Activated CD8-positive, alpha-beta memory T cell treated with anti-CD3 and anti-CD28 coated beads, Interleukin-2, amount 50 U/mL, for 24 hours (primary cell): Measurements from ENCODE around the gene LDLRAP1.
A peak's percentile ranks its signal among the peaks of the same experiment; 100 is the strongest.
"Not testable (repeated sequence)": the region's sequence is repeated elsewhere in the genome, so short reads cannot be mapped to it uniquely, and the experiment has no call there.

ENCODE experiments used
- DNase-seq: peaks from one replicate; pipeline ENCODE4 v3.0.0-alpha.2; 2020; ENCODE audit errors: extremely low read depth

LDLRAP1 gene

DNA sequence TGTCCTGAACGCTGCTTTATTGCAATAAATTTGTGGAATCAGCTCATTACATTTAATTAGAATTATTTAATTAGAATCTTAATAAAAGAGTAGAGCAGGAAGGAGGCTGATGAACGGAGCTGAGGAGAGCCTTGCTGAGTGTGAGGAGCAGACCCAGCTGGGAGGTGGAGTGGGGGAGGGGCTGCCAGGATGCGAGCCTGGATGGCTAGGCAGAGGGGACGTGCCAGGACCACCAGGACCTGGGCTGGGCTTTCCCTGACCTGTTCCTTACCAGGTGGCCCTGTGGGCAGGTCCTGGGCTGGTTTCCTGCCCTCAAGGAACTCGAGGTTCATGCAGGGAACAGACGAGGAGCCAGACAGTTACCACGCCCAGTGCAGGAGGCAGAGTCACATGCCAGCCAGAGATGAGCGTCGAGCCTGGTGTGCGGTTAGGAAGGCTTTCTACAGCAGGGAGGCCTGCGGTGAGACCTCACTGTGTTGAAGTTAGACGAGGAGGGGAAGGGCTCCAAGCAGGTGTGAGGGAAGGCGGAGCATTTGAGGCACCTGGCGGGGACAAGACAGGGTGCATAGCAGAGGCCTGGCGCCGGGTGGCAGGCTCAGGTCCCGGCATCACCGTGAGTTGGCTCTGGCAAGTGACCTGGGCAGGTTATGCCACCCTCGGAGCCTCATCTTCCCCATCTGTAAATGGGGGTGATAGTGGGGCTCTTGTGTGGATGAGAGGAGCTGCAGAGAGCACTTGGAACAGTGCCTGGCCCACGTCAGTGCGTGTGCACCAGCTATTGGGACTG lies 33.9 kb downstream of the LDLRAP1 start:
- DNase-seq: no peak

DNA sequence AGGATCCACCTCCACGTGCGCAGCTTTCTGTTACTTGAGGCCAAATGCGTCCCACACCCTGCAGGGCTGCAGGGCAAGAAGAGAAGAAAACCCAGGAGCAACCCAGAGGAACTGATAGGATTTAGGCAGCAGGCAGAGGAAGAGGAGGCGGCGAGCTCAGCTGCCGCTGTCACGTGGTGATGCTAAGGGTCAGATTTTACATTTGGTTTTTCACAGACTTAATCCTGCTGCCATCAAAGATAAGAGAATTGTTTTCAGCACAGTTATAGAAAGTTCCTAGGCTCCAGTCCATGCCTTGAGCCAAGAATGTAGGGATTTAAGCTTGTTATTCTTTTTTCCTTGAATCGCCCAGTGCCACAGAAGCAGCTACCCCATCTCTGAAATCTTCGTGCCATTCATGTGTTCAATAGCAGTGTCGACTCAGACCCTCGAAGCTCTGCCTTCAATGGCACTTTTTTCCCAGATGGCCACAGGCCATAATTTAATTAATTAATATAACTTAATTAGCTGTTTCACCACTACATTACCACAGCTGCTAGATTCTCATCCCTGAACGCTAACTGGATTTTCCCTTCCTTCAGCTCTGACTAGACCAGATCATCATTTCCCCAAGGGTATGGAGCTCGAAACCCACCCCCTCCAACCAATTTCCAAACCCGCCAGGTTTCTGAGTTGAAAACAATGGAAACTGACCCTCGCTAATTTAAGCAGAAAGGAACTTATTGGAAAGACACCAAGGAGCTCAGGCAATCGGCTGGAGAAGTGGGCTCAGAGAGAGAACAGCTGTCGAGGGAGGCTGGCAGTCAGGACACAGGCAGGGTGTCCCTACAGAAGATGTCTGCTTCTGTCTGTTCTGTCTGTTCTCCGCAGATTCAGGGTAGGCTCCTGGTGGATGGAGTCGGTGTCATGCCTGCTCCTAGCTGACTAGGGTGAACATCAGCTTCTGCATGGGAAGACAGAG lies 36.2 kb downstream of the LDLRAP1 start:
- no peak for DNase-seq

- no peak for DNase-seq
Observed at GRCh38 chr1:25580927-25581326, 37.5 kb downstream of the LDLRAP1 start.

DNA sequence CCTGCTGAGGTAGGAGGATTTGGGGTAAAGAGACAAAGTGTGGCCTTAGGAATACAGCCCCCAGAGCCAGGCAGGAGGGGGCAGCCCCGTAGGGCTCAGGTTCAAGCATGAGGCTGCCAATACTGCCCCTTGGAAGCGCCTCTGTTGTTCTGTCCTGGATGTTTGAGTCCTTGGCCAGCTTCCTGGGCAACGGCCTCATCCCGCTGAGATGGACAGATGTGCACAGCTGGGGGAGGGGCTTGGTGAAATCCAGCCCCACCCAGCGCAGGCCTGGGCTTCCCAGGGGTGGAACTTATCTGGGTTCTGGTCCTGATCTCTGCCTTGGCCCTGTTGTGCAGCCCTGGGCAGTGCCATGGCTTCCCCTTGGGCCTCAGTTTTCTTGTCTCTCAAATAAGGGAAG lies 38.4 kb downstream of the LDLRAP1 start:
- DNase-seq: no peak

GRCh38 chr1:25583519-25584370 lies 40.3 kb downstream of the LDLRAP1 start:
- DNase-seq: no peak

GRCh38 chr1:25586181-25586588 lies 42.8 kb downstream of the LDLRAP1 start:
- DNase-seq: no peak

DNA sequence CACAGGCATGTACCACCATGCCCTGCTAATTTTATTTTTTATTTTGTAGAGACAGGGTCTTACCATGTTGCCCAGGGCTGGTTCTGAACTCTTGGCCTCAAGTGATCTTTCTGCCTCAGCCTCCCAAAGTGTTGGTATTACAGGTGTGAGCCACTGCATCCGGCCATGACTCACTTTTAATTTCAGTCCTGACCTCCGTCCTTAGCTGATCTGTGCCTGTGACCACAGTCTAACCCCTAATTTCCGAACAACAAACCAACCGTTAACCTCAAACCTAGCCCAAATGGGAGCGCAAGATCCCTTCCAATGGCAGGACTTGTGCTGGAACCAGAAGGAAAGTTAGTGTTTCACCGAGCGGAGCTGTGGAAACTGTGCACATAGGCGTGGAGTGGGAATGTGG lies 43.9 kb downstream of the LDLRAP1 start:
- no peak for DNase-seq

DNA sequence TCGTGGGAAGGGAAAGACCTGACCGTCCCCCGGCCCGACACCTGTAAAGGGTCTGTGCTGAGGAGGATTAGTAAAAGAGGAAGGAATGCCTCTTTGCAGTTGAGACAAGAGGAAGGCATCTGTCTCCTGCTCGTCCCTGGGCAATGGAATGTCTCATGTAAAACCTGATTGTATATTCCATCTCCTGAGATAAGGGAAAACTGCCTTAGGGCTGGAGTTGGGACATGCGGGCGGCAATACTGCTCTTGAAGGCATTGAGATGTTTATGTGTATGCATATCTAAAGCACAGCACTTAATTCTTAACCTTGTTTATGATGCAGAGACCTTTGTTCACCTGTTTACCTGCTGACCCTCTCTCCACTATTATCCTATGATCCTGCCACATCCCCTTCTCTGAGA lies 44.8 kb downstream of the LDLRAP1 start:
- DNase-seq: not testable (repeated sequence)

DNA sequence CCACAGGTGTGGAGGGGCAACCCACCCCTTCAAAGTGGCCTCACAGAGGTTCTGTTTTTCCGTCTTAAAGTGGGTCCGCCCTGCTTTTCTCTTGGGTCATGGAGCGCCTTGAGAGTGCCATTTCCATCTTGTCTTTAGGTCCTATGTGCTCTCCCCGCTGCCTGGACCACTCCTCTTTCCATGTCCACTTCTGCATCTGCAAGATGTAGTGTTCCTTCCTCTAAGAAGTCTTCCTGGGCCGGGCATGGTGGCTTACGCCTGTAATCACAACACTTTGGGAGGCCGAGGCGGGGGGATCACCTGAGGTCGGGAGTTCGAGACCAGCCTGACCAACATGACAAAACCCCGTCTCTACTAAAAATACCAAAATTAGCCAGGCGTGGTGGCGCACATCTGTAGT lies 45.4 kb downstream of the LDLRAP1 start:
- DNase-seq: not testable (repeated sequence)

GRCh38 chr1:25590096-25590824 lies 46.9 kb downstream of the LDLRAP1 start:
- DNase-seq: no peak

DNA sequence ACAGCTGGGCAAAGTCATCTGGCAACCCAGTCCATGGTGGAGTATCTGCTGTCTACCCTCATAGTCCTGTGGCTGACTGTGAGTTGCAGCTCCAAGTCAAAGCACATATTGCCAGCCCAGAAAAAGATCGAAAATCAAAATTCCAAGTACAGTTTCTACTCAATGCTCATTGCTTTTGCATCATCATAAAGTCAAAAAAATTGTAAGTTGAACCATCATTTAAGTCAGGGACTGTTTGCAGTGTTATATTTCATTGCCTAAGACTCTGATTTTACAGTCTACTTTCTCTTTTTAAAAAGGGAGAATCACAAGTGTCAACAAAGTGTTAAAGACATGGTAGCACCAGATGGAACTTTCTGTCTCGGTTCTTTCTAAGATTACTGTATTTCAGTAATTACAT lies 50.5 kb downstream of the LDLRAP1 start:
- DNase-seq: no peak

DNA sequence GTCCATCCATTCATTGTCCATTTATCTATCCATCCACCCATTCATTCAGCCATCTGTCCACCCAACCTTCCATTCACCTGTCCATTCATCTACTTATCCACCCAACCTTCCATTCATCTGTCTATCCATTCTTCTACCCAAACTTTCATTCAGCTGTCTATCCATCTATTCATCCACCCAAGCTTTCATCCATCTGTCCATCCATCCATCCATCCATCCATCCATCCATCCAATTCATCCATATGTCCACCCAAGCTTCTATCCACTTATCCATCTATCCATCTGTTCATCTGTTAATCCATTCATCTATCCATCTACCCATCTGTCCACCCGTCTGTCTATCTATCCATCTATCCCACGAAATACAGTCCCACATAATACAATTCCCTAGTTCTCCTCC lies 51.6 kb downstream of the LDLRAP1 start:
- no peak for DNase-seq

DNA sequence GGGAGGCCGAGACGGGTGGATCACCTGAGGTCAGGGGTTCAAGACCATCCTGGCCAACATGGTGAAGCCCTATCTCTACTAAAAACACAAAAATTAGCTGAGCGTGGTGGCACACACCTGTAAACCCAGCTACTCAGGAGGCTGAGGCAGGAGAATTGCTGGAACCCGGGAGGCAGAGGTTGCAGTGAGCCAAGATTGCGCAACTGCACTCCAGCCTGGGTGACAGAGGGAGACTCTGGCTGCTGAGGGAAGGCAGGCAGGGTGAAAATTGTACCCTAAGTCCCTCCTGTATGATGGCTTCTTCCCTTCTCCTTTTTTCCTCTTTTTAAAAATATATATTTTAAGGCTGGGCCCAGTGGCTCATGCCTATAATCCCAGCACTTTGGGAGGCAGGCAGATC lies 53.2 kb downstream of the LDLRAP1 start:
- not testable (repeated sequence) for DNase-seq

DNA sequence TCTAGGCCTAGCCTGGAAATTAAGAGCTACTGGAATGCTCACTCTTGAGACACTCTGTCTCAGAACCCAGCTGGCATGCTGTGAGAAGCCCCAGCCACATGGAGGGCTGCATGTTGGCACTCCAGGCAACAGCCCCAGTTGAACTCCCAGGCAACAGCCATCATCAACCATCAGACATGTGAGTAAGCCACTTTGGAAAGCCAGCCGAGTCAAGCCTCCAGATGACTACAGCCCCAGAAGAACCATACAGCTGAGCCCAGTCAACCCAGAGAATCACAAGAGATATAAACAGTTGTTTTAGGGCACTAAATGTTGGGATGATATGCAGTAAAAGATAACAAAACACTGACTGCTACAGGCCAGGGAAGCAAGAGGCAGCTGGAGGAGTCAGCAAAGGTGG lies 55.5 kb downstream of the LDLRAP1 start:
- no peak for DNase-seq

DNA sequence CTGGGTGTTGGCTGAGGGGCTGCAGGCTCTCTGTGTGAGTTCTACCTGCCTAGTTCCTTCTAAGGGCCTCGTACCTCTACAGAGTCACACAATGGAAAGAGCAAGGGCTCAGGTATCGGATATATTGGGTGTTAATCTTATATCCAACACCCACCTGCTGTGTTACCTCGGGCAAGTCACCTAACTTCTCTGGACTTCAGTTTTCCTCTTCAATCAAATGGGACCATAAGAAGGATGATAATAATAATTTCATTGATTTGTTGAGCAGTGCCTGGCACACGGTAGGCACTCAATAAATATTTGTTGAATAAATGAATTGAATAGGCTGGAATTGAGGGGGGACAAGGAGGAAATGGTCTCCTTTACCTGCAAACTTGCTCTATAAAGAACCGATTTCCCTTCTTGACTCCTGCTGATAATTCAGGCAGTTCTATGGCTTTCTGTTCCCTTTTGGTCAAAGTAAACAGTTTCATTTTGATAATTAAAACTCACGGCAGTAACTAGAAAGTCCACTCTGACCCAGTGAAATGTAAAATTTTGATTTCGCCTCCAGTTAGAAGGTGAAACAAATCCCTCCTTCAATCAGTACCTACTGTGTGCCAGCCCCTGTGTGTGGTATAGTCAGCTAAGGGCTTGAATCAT lies 56.7 kb downstream of the LDLRAP1 start:
- no peak for DNase-seq

DNA sequence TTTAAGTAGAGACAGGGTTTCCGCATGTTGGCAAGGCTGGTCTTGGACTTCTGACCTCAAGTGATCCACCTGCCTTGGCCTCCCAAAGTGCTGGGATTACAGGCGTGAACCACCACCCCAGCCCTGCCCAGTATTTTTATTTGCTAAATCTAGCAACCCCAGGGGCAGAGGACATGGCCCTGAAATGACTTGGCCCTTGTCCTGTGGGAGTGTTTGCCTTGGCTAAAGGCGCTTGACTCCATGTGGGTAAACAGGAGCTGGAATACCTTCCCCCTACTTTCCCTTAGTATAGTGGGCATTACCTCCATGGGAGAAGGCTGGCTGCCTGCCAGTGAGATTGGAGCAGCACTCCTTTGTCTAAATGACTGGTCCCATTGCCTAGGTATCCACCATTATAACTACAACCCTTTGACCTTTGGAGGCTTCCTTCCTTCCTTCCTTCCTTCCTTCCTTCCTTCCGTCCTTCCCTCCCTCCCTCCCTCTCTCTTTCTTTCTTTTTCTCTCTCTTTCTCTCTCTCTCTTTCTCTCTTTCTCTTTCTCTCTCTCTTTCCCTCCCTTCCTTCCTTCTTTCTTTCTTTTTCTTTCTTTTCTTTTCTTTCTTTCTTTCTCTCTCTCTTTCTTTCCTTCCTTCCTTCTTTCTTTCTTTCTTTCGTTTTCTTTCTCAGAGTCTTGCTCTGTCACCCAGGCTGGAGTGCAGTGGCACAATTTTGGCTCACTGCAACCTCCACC lies 57.7 kb downstream of the LDLRAP1 start:
- DNase-seq: not testable (repeated sequence)

DNA sequence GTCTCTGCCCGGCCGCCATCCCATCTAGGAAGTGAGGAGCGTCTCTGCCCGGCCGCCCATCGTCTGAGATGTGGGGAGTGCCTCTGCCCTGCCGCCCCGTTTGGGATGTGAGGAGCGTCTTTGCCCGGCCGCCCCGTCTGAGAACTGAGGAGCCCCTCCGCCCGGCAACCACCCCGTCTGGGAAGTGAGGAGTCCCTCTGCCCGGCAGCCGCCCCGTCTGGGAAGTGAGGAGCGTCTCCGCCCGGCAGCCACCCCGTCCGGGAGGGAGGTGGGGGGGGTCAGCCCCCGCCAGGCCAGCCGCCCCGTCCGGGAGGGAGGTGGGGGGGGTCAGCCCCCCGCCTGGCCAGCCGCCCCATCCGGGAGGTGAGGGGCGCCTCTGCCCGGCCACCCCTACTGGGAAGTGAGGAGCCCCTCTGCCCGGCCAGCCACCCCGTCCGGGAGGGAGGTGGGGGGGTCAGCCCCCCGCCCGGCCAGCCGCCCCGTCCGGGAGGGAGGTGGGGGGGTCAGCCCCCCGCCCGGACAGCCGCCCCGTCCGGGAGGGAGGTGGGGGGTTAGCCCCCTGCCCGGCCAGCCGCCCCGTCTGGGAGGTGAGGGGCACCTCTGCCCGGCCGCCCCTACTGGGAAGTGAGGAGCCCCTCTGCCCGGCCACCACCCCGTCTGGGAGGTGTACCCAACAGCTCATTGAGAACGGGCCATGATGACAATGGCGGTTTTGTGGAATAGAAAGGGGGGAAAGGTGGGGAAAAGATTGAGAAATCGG lies 60.6 kb downstream of the LDLRAP1 start:
- DNase-seq: not testable (repeated sequence)

- no peak for DNase-seq
Observed at GRCh38 chr1:25607123-25607522, 63.7 kb downstream of the LDLRAP1 start.

DNA sequence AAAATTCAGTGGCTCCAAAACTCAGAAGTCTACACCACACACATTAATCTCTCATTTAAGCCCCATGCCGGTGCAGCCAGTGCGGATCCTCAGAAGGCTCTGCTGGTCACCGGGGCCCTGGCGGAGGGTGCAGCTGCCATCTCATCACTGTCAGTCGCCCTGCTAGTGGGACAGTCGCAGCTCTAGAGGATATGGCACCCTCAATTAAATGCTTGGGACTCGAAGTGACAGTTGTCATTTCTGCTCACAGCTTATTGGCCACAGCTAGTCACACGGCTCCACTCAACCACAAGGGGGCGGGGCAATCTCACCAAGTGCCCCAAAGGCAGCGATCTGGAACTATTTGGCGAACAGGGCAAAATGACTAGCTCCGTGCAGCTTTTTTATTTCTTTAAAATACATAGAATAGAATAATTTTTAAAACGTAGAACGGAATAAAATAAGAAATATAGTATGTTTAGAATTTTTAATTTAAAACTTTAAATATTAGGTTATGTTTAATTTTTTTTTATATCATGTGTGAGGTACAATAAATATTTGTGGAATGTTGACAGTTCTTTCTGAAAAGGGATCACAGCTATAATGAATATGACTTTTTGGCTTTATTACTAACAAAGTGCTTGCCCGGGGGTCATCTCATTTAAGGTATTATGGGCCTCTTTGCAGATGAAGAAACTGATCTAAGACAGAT lies 65.2 kb downstream of the LDLRAP1 start:
- DNase-seq: peak; percentile 79
